Psoas muscle (tissue), 8 donors: ENCODE measurements around the gene SV2B. TPM values are rescaled to one million over a fixed set of nuclear protein-coding genes. Genes with fewer than 3 reads are reported as not detected.
A peak's percentile ranks its signal among the peaks of the same experiment; 100 is the strongest.

Experiments
- ATAC-seq, 4 donors: fragments of 200-7000 bp; cut with Tn5 transposase; one replicate each; pipeline ENCODE4 v1.9.1; 2020; ENCODE audit warnings: moderate library complexity in 3 of 4, mild to moderate bottlenecking in 2 of 4
- DNase-seq, 2 donors: peaks; one replicate each; pipeline ENCODE4 v3.0.0-alpha.2; 2020
- H3K27ac ChIP-seq: fragments of 200-600 bp; one replicate; pipeline ENCODE4 v1.8.0; 2022
- H3K27me3 ChIP-seq, 3 donors: fragments of 200-600 bp in 1 of 3; one replicate each; pipeline versions ENCODE4 v1.6.1 to v1.8.0; 2013 to 2022; ENCODE audit warnings: low read length in 2 of 3, mild to moderate bottlenecking in 2 of 3, moderate library complexity in 1 of 3; ENCODE audit not compliant: insufficient read depth in 3 of 3
- H3K36me3 ChIP-seq, 2 donors: fragments of 200-600 bp in 1 of 2; one replicate each; pipeline versions ENCODE4 v1.6.1 to v1.8.0; 2013 to 2022; ENCODE audit warnings: low read depth in 1 of 2, mild to moderate bottlenecking in 1 of 2, moderate library complexity in 1 of 2; ENCODE audit not compliant: insufficient read depth in 1 of 2
- H3K4me1 ChIP-seq: fragments of 200-600 bp; one replicate; pipeline ENCODE4 v1.8.0; 2022
- H3K4me3 ChIP-seq: fragments of 200-600 bp; one replicate; pipeline ENCODE4 v1.8.0; 2022; ENCODE audit warnings: mild to moderate bottlenecking
- H3K9me3 ChIP-seq: fragments of 200-600 bp; one replicate; pipeline ENCODE4 v1.8.0; 2022
- CTCF ChIP-seq: fragments of 200-600 bp; IDR thresholded peaks from one replicate; pipeline ENCODE4 v1.8.0; 2022; ENCODE audit warnings: antibody characterized with exemption
- WGBS, 3 donors: extraction: QIAGEN DNeasy Blood & Tissue Kit; methylation state at CpG; one replicate each; pipeline versions ENCODE4 v1.1.6 to v1.1.7; 2013; 5-methylcytosine and 5-hydroxymethylcytosine counted together
- intact Hi-C, 2 donors: fragments of 100-400 bp; cut with DNase I; formaldehyde crosslinking; loops; one replicate each; pipeline versions ENCODE4 v1.11.0 to v1.14.2; 2022
- polyA plus RNA-seq, 3 donors: library from polyadenylated mRNA; stranded (reverse); fragments of 200-250 nt; gene quantifications; one replicate each; pipeline ENCODE4 v1.2.3, GENCODE V29; 2013
- total RNA-seq, 4 donors: library from RNA; stranded (reverse); fragmentation: NEBNext Ultra II Directional in 2 of 4; extraction: Animal tissue kit (Norgen Biotek cat#: 25700) in 2 of 4; gene quantifications; one replicate each; pipeline versions ENCODE4 v1.2.1 to v1.2.4, GENCODE V29; 2021 to 2023
- donor health status: healthy with polysubstance abuse.
- donor health status: DM: no; HTN: no; CAD: no; lungs with moderate emphysema.
- donor health status: Bipolar disorder and iron deficiency.
- donor health status: healthy.
- donor health status: DM: yes; HTN: yes; CAD: no.
- donor health status: DM: no; HTN: no; CAD: no.
- donor health status: DM: no; HTN: no; CAD: no.
- donor health status: DM: yes; HTN: yes; CAD: no.

The SV2B gene
- total and polyA plus RNA-seq, 7 donors, result 0.25 to 10.1 (median 2.1) TPM

DNA sequence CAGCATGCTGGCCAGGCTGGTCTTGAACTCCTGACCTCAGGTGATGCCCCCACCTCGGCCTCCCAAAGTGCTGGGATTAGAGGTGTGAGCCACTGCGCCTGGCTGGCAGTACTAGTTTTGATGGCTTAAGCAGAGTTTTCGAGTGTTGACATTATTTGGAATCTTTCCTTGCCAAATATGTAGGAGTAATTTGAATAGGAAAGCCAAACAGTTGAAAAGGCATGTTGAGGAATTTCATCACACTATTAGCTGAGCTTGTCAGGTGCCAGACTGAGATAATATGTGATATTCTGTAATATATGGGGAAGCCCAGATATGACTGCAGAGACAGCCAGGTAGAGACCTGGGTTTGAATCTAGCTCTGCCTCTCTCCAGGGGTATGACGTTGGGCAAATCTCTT lies 109.3 kb downstream of the SV2B start:
- WGBS, 3 donors, result 58 to 67% (median 64%) methylated on average over 4 of the region's 4 CpGs
- peaks cover 0 to 17% (median 2%) of the 10 kb centered on the region in 3 donors for H3K27me3 ChIP-seq
- DNase-seq (no peak), ATAC-seq (no peak)
- TF ChIP-seq CTCF, result no peak
- no peaks in the 10 kb centered on the region for H3K36me3 ChIP-seq
- no peaks in the 10 kb centered on the region for H3K9me3 ChIP-seq
- H3K4me3 ChIP-seq, result no peak overlapping the region
- H3K27ac ChIP-seq, result no peak overlapping the region
- no peaks in the 10 kb centered on the region for H3K4me1 ChIP-seq
- intact Hi-C loops, result no loop called here

DNA sequence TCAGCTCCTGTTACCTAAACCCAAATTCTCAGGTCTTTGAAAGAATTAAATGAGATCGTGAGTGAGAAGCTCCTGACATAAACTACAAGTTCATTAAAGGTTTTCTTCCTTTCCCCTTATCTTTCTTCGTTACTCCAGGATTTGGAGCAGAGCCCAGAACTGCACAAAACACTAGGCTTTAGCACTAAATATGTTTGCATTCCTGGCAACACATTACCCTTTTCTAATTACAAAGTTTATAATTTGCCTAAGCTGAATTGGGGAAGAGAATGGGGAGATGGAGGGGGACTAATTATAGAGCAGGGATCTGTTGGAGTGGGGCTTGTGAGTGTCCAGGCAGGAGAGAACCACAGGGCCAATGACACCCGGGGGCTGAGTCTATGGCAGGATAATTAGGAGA lies 109.7 kb downstream of the SV2B start:
- peaks cover 0 to 17% (median 2%) of the 10 kb centered on the region in 3 donors for H3K27me3 ChIP-seq
- H3K27ac ChIP-seq, result no peak overlapping the region
- no peak for TF ChIP-seq CTCF
- no peak for ATAC-seq
- no peaks in the 10 kb centered on the region for H3K9me3 ChIP-seq
- 58 to 72% (median 70%) methylated on average over 3 of the region's 3 CpGs for WGBS, 3 donors
- intact Hi-C loops, result no loop called here
- no peak overlapping the region for H3K4me3 ChIP-seq
- H3K4me1 ChIP-seq, result no peaks in the 10 kb centered on the region
- DNase-seq, result no peak
- no peaks in the 10 kb centered on the region for H3K36me3 ChIP-seq

- Histone ChIP-seq H3K4me1 (no peaks in the 10 kb centered on the region), H3K4me3 (no peak overlapping the region), H3K9me3 (no peaks in the 10 kb centered on the region), H3K27ac (no peak overlapping the region), H3K27me3 (peaks cover 0 to 11% (median 1%) of the 10 kb centered on the region in 3 donors), H3K36me3 (no peaks in the 10 kb centered on the region)
- ATAC-seq, result no peak
- TF ChIP-seq CTCF, result no peak
- 63 to 68% (median 66%) methylated on average over 11 of the region's 11 CpGs for WGBS, 3 donors
- intact Hi-C loops, result no loop called here
- DNase-seq, result no peak
These were observed 114.9 kb downstream of the SV2B start for GRCh38 chr15:91214675-91215590.

GRCh38 chr15:91216000-91216399 lies 115.9 kb downstream of the SV2B start:
- ATAC-seq (peak; percentile 92 to 97 (median 94)), DNase-seq (no peak)
- peaks cover 0 to 4% (median 0%) of the 10 kb centered on the region in 3 donors for H3K27me3 ChIP-seq
- H3K4me3 ChIP-seq, result no peak overlapping the region
- no peak for TF ChIP-seq CTCF
- intact Hi-C loops, result no loop called here
- H3K36me3 ChIP-seq, result no peaks in the 10 kb centered on the region
- H3K4me1 ChIP-seq, result no peaks in the 10 kb centered on the region
- WGBS, 3 donors, result 25 to 35% (median 29%) methylated on average over 3 of the region's 3 CpGs
- H3K9me3 ChIP-seq, result no peaks in the 10 kb centered on the region
- H3K27ac ChIP-seq, result peak overlapping the region; percentile 46
